GM23338 (cell line): Measurements from ENCODE around the gene ASAP2.

Experiments used
- CREB1 ChIP-seq: fragments of 250-450 bp; sonication (Bioruptor Pico); IDR thresholded peaks from 2 replicates; pipeline ENCODE4 v1.5.0; 2020; ENCODE audit warnings: low read depth, mild to moderate bottlenecking, moderate library complexity
- CTCF ChIP-seq, 2 experiments: fragments of 200-600 bp in 1 of 2; sonication (generic) in 1 of 2; conservative IDR thresholded peaks; 2 replicates each; pipeline versions ENCODE4 v1.5.1 to v1.6.1; 2016 to 2017; ENCODE audit warnings: antibody characterized with exemption in 2 of 2, low read depth in 2 of 2, mild to moderate bottlenecking in 2 of 2, moderate library complexity in 1 of 2
- ETS1 ChIP-seq: IDR thresholded peaks from 2 replicates; pipeline ENCODE4 v1.6.1; 2016; ENCODE audit warnings: antibody characterized with exemption
- EZH2 ChIP-seq: fragments of 200-600 bp; sonication (generic); IDR thresholded peaks from one replicate; pipeline ENCODE4 v1.8.0; 2017; ENCODE audit warnings: antibody characterized with exemption, mild to moderate bottlenecking, low read depth; ENCODE audit not compliant: unreplicated experiment
- EZH2phosphoT487 ChIP-seq: fragments of 200-600 bp; sonication (generic); IDR thresholded peaks from one replicate; pipeline ENCODE4 v1.8.1; 2018; ENCODE audit warnings: antibody characterized with exemption; ENCODE audit not compliant: unreplicated experiment
- JUNB ChIP-seq: IDR thresholded peaks from one replicate; pipeline ENCODE4 v1.6.1; 2016; ENCODE audit warnings: antibody characterized with exemption; ENCODE audit not compliant: unreplicated experiment
- NANOG ChIP-seq: IDR thresholded peaks from 2 replicates; pipeline ENCODE4 v1.6.1; 2016; ENCODE audit warnings: antibody characterized with exemption, borderline replicate concordance
- POLR2AphosphoS5 ChIP-seq: IDR thresholded peaks from 2 replicates; pipeline ENCODE4 v1.6.1; 2016; ENCODE audit warnings: antibody characterized with exemption, low read depth
- REST ChIP-seq: IDR thresholded peaks from one replicate; pipeline ENCODE4 v1.6.1; 2018; ENCODE audit warnings: antibody characterized with exemption; ENCODE audit not compliant: unreplicated experiment
- STAT1 ChIP-seq: IDR thresholded peaks from one replicate; pipeline ENCODE4 v1.6.1; 2016; ENCODE audit warnings: antibody characterized with exemption; ENCODE audit not compliant: unreplicated experiment
- ZNF114 ChIP-seq: fragments of 250-450 bp; sonication (Bioruptor Pico); IDR thresholded peaks from 2 replicates; pipeline ENCODE4 v1.5.0; 2020; ENCODE audit warnings: mild to moderate bottlenecking, moderate library complexity
- ZNF331 ChIP-seq: fragments of 250-450 bp; sonication (Bioruptor Pico); IDR thresholded peaks from 2 replicates; pipeline ENCODE4 v1.5.0; 2020; ENCODE audit warnings: low read depth, mild to moderate bottlenecking, moderate library complexity
- ZNF462 ChIP-seq: fragments of 250-450 bp; sonication (Bioruptor Pico); IDR thresholded peaks from 2 replicates; pipeline ENCODE4 v1.5.0; 2020; ENCODE audit warnings: mild to moderate bottlenecking, moderate library complexity

- TF ChIP-seq CTCF (conservative IDR thresholded peaks at IDR 0.05; ENCODE audit: low read depth in 2 of 2) (no peak), POLR2AphosphoS5 (no peak), REST (no peak), ZNF114 (no peak), EZH2 (no peak), CREB1 (CRISPR knock-in tag) (no peak), JUNB (no peak), ETS1 (no peak), EZH2phosphoT487 (no peak), NANOG (no peak), ZNF331 (CRISPR knock-in tag) (no peak), STAT1 (no peak), ZNF462 (no peak)
Observed at GRCh38 chr2:9346885-9347284, 140.3 kb downstream of the ASAP2 start.
